HuH-7.5 (cell line): ENCODE measurements around the gene PRM1.

Experiments used
- DNase-seq: peaks from one replicate; pipeline ENCODE4 v3.0.0; 2011; ENCODE audit warnings: low spot score

PRM1 gene

GRCh38 chr16:11272921-11273720 is 8.0 kb downstream of the PRM1 start, which contains the start of gene PRM3:
PRM3 (minus strand) TSS chr16:11273629; CDS start chr16:11273595, 34 bp downstream.
- no peak for DNase-seq

DNA sequence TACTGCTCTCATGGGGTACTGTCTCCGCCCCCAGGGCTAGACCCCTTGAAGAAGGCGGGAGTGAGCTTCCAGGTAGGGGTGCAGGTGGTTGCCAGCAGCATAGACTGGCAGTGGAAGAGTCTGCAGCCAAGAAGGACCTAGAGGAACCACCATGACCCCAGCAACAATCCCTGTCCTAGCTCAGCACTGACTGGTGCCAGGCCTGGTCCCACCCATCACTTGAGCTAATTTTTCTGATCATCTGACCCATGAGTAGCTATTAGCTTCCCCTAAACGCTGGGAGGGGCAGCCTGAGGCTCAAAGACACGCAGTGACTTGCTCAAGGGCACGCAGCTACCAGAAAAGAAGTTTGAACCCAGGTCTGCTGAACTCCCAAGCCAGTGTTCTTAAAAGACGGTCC is 8.6 kb downstream of the PRM1 start:
- DNase-seq: no peak

DNA sequence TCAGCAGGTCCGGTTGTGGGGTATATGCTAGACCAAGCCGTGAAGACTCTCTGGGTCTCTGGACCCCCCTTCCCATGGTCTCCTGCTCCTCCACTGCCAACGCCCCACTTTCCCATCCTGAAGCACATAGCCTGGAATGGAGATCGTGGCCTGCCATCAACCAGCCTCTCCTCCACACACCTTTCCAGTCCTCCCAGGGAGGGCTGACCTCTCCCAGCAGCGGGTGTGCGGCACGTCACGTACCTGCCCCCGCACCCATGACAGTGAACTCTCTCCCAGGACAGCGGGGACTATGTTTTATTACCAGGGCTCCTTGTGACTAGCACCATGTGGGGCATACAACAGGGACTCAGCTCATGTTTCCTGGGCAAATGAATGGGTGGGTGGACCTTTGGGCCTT is 9.5 kb downstream of the PRM1 start:
- no peak for DNase-seq

- DNase-seq: no peak
These were observed 10.4 kb downstream of the PRM1 start for GRCh38 chr16:11270602-11271162.

GRCh38 chr16:11268921-11269375 is 12.2 kb downstream of the PRM1 start, which contains the start of gene TNP2:
TNP2 (minus strand) TSS chr16:11269325; CDS start chr16:11269262, 63 bp downstream.
- no peak for DNase-seq

GRCh38 chr16:11265124-11265523 is 16.0 kb downstream of the PRM1 start:
- DNase-seq: no peak

GRCh38 chr16:11264155-11264832 is 16.8 kb downstream of the PRM1 start:
- no peak for DNase-seq

DNA sequence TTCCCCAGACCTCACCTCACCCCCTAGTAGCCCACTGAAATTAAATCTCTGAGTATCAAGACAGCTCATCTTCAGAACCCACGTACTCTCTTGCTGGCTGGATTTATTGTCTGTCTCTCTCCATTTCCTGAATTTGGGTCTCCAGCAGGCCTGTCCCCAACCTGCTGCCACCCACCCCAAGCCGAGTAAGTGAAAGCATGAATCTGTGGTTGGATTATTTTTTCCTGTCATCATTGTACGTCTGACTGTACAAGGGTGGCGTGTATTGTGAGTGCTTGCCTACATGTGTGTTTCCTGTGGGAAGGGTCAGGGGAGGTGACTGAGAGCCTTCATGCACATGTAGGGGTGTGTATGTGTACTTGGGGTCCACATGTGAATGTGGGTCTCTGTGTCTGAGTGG is 17.4 kb downstream of the PRM1 start:
- no peak for DNase-seq

- no peak for DNase-seq
These were observed 18.2 kb downstream of the PRM1 start for GRCh38 chr16:11262915-11263314.

- DNase-seq: no peak
These were observed 20.5 kb downstream of the PRM1 start for GRCh38 chr16:11260596-11260966.

DNA sequence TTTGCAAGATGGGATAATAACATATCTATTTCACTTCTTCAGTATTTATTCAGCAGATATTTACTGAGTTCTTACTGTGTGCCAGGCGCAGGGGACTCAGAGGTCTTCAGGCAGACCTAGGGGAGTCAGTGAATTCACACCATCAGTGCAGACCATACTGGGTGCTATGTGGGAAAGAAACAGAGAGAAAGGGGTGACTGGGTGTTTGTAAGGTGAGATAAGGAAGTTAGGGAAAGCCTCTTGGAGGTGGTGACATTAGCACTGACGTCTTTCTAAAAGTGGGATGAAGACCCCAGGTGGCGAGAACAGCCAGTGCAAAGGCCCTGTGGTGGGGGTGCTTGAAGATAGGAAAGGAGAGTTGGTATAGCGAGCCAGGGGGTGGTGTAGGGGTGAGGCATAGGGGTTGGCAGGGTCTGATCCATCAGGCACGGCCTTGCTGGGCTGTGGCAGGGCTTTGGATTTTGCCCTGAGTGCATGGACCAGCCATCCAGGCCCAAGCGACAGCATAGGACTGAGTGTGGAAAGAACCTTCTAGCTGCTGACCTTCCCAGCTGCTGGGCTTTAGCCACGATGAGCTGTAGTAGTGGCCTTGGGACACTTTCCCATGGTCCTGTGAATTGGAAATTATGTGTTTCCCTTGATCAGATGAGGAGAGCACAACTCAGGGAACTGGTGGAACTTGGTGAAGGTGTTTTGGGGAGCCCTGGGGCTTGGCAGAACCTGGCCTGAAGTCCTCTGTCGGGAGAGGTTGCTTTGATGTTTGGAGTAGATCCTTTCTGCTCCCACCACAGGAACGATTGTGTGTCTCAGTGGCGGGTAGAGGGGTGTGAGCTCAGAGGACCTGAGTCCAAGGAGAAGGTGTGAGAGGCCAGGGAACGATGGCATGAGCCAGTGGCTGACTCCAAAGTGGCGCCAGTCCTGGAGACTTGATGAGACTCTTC is 21.2 kb downstream of the PRM1 start:
- no peak for DNase-seq

DNA sequence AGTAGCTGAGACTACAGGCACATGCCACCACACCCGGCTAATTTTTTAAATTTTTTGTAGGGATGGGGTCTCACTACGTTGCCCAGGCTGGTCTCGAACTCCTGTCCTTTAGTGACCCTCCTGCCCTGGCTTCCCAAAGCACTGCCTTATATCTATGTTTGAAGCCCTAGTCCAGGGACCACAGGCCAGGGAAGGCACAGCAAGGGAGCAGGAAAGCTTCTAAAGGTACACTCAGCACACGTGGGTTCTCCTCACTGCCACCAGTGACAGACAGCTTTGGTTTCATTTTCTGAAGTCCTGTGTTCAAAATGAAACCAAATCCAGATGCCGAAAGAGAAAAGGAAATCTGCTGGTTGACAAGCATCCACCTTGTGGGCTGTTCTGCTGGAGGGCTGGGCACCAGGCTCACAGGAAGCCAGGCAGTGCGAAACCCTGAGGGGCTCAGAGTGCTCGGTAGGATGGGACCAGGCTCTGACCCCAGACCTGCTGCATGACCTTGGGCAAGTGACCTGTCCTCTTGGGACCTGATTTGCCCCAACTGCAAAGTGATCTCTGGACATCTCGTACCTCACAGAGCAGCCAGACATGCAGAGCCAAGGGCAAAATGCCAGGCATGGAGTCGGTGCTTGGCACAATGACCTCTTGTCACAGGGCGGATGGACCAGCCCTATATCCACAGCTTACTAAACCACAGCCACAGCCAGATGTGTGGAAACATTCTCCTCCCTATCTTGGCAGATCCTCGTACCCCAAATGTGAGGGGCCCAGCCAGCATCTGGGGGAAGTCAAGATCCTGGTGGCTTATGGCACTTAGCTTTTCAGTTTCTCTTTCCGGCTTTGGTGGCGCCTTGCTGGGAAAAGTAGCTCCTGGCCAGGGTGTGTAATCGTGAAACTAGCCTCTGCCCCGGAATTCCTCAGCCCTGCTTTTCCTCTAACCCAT is 22.3 kb downstream of the PRM1 start:
- no peak for DNase-seq

GRCh38 chr16:11257131-11257938 is 23.8 kb downstream of the PRM1 start:
- peak; percentile 77 for DNase-seq

DNA sequence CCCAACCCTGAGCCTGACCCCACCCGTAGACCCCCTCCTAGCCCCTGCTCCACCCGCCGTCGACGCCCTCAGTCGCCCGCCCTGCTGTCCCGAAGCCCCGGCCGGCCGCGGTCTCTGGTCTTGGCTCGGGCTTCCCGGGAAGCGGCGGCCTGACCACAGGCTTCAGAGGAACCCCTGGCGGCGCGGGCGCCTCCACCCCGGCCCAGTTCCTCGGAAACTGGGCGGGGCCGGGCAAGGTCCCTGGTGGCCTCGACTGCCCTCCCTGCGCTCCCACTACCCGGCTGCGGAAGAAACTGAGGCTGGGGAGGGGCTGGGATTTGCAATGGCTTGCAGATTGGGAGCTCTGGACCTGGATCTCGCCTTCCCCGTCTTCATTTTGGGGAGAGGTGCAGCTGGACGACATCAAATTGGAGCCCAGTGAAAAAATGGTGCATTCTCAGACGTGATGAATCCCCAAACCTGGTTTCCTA is 24.4 kb downstream of the PRM1 start:
- peak; percentile 41 for DNase-seq

- DNase-seq: peak; percentile 89
These were observed 25.1 kb downstream of the PRM1 start, which contains the start of gene SOCS1 for GRCh38 chr16:11255737-11256660. SOCS1 (minus strand) TSS chr16:11256204; CDS start chr16:11255478, 726 bp downstream.

DNA sequence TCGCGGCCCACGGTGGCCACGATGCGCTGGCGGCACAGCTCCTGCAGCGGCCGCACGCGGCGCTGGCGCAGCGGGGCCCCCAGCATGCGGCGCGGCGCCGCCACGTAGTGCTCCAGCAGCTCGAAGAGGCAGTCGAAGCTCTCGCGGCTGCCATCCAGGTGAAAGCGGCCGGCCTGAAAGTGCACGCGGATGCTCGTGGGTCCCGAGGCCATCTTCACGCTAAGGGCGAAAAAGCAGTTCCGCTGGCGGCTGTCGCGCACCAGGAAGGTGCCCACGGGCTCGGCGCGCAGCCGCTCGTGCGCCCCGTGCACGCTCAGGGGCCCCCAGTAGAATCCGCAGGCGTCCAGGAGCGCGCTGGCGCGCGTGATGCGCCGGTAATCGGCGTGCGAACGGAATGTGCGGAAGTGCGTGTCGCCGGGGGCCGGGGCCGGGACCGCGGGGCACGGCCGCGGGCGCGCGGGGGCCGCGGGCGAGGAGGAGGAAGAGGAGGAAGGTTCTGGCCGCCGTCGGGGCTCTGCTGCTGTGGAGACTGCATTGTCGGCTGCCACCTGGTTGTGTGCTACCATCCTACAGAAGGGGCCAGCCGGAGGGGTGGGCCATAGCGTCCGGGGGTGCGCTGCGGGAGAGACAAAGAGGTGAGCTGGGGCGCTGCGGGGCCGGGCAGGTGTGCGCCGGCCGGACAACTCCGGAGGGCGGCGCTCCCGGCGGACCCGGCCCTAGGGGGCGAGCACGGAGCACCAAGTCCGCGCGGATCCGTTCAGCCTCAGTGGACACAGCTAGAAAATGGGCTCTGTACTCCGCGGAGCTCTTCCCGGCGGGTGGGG is 26.0 kb downstream of the PRM1 start:
- peak; percentile 35 for DNase-seq
